Omental fat pad (tissue), 4 donors: ENCODE data around the gene TMEM186. TPM values are rescaled to one million over a fixed set of nuclear protein-coding genes. Genes with fewer than 3 reads are reported as not detected.

ENCODE experiments used
- ATAC-seq: fragments of 150-250 bp; one replicate; pipeline ENCODE4 v1.9.1; 2016; ENCODE audit warnings: mild to moderate bottlenecking, moderate library complexity; ENCODE audit not compliant: low FRiP score
- DNase-seq: peaks from one replicate; pipeline ENCODE4 v3.0.0-alpha.2; 2019; ENCODE audit warnings: low spot score
- total RNA-seq, 4 donors: library from RNA; depleted of rRNA; stranded (reverse); fragments of >200 nt; gene quantifications; one replicate each; pipeline ENCODE4 v1.1.0, GENCODE V29; 2016
- TF ChIP-seq, protein P1 (sequence below), 3 donors: fragments of 450-650 bp; IDR thresholded peaks; one replicate each; pipeline ENCODE4 v1.5.1; 2016 to 2017; ENCODE audit warnings: antibody characterized with exemption in 3 of 3, mild to moderate bottlenecking in 3 of 3, moderate library complexity in 2 of 3

The TMEM186 gene
- total RNA-seq, 4 donors from 2014 or later: 3.6 to 8.2 (median 5.1) TPM

DNA sequence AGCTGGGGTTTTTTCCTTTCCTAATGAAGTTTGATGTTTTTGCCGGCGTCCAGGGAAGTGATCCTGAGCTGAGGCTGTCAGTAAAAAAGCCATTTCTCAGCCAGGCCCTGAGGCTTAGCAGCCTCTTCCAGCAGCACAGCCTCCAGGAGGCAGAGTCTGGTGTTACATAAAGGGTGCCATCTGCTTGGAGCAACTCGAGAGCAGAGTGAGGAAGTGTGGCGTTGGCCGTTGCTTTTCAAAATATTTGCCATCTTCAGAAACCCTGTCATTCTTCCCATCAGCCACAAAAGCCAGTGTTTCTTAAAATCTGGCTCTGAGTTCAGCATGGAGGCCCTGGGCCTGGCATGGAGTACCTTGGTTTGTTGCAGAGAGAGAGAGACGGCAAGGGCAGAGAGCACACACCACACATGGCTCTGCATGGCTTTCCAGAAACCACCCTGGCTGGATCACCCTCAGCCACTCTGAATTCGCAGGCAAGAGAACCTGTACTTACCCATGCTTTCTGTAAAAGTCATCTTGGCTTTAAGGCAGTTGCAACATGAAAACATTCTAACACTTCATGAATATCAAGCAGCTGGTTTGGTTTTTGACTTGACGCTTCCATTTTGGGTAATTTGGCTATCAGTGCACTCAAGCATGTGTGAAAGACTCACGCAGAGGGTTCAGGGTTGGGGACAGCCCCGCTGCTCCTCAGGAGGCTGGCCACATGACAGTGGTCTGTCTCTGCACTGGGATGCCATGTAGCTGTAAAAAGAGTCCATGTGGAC is 21.2 kb upstream of the TMEM186 start:
- TF ChIP-seq, protein P1, sequence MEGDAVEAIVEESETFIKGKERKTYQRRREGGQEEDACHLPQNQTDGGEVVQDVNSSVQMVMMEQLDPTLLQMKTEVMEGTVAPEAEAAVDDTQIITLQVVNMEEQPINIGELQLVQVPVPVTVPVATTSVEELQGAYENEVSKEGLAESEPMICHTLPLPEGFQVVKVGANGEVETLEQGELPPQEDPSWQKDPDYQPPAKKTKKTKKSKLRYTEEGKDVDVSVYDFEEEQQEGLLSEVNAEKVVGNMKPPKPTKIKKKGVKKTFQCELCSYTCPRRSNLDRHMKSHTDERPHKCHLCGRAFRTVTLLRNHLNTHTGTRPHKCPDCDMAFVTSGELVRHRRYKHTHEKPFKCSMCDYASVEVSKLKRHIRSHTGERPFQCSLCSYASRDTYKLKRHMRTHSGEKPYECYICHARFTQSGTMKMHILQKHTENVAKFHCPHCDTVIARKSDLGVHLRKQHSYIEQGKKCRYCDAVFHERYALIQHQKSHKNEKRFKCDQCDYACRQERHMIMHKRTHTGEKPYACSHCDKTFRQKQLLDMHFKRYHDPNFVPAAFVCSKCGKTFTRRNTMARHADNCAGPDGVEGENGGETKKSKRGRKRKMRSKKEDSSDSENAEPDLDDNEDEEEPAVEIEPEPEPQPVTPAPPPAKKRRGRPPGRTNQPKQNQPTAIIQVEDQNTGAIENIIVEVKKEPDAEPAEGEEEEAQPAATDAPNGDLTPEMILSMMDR (IDR thresholded peaks at IDR 0.05): no peak
- ATAC-seq: no peak
- DNase-seq: no peak

DNA sequence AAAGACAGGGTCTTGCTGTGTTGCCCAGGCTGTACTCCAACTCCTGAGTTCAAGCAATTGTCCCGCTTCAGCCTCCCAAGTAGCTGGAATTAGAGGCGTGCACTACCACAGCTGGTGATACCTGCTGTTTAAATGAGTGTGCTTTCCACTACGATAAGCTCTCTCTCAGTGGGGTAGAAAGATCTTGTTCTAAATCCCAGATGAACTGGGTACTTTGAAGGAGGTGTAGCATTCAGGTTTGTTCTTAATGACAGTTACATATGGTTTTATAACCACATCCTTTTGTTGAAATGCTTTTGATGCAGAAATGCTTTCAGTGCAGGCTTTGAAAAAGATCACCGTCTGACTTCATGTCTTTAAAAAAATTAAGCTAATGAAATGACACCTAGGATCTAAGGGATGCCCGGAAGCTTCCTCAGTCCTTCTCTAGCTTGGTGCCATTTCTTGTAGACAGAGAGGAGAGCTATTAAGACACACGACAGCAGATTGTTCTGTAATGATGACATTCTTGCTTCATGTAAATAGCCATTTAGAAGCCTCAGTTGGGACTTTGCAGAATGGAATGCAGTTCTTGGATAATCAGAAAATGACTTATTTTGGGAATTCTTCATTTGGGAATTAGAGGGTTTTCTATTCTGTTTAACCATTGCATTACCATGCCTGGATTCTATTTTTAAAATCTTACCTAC is 19.7 kb upstream of the TMEM186 start:
- TF ChIP-seq, protein P1 (IDR thresholded peaks at IDR 0.05): no peak
- DNase-seq (no peak), ATAC-seq (no peak)

DNA sequence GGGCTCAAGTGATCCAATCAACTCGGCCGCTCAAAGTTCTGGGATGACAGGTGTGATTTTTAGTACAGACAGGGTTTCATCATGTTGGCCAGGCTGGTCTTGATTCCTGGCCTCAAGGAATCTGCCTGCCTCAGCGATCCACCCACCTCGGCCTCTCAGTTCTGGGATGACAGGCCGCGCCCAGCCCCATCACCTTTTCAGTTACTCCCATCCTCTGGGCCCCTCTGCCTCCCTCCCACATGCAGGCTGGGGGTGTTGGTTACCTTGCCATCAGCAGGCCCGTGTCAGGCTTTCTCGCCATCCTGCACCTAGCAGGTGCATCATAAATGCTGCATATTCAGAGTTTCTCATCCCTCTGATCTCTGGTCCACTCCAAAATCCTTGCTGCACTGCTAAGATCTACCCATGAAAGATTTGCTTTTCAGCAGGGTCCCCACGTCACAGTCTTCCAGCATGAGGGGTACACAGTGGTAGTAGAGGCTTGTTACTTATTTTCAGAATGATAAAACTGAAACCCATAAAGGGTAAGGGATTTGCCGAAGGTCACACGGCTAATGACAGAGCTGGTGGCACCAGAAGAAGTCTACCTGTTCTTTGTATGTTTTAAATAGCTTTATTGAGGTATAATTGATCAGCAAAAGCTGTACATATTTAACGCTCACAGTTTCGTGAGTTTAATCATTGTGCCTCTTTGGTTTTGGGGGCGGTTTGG is 16.8 kb upstream of the TMEM186 start:
- no peak for DNase-seq
- no peak for ATAC-seq
- TF ChIP-seq, protein P1 (IDR thresholded peaks at IDR 0.05): no peak

- TF ChIP-seq, protein P1 (IDR thresholded peaks at IDR 0.05): no peak
- DNase-seq (no peak), ATAC-seq (no peak)
Measured at GRCh38 chr16:8812162-8812843, 14.9 kb upstream of the TMEM186 start.

DNA sequence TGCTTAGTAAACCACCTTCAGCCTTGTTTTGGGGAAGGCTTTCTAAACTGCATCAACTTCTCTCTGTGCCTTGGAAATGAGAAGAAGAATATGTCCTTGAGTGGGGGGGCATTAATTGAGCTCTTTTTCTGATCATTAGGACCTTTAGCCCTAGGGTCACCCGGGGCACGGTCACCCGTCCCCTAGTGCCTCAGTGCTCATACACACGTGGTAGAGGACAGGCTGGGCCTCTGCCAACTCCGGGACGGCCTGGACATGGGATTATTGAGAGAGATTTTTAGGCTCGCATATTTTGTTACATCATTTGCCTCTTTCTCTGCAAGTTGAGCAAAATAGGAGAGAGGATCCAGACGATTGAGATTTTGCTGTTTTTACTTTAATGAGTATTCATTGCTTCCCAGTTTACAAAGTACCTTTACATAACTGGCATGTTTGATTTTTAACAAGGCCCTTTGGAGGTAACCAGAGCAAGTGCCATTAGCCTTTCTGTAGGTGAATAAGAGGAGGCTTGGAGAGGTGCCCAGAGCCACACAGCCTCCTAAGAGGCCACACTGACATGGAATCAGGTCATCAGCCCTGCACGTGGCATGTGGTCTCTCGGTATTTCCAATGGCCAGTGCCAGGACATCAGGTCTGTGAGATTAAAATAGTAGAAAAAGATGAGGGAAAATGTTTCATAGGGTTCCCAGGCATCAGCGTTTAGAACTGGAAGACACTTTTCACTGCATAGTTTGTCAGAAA is 11.3 kb upstream of the TMEM186 start:
- no peak for DNase-seq
- no peak for ATAC-seq
- TF ChIP-seq, protein P1 (IDR thresholded peaks at IDR 0.05): no peak

GRCh38 chr16:8808009-8808408 is 10.6 kb upstream of the TMEM186 start:
- DNase-seq (no peak), ATAC-seq (no peak)
- TF ChIP-seq, protein P1 (IDR thresholded peaks at IDR 0.05): no peak
